B cell (primary cell): Measurements from ENCODE around the gene ARHGEF17. TPM values are rescaled to one million over a fixed set of nuclear protein-coding genes. Genes with fewer than 3 reads are reported as not detected.

Source experiments
- ATAC-seq: fragments of 200-7000 bp; cut with Tn5 transposase; one replicate; pipeline ENCODE4 v1.10.0; 2021; ENCODE audit warnings: low read depth, mild to moderate bottlenecking, moderate number of reproducible peaks, moderate library complexity
- CTCF ChIA-PET: fragments of 350-600 bp; sonication (Branson Sonifier 250); formaldehyde crosslinking; loops from one replicate; lab custom pipeline; 2021; ENCODE audit warnings: antibody characterized with exemption, inconsistent platforms; lab: Charles Lee
- POLR2A ChIA-PET: fragments of 350-600 bp; sonication (Branson Sonifier 250); formaldehyde crosslinking; loops from one replicate; lab custom pipeline; 2021; ENCODE audit warnings: antibody characterized with exemption; lab: Charles Lee
- DNase-seq: peaks from one replicate; pipeline ENCODE4 v3.0.0; 2013
- H2AFZ ChIP-seq: 2 replicates; pipeline ENCODE4 v1.6.1; 2012; ENCODE audit warnings: mild to moderate bottlenecking, low read depth, low read length; ENCODE audit not compliant: insufficient read depth, poor library complexity, severe bottlenecking
- H3K27ac ChIP-seq, 2 donors: 1 replicate in 1 of 2; 2 replicates in 1 of 2; pipeline ENCODE4 v1.5.1; 2012 to 2013; ENCODE audit warnings: low read length in 2 of 2, mild to moderate bottlenecking in 2 of 2, moderate library complexity in 1 of 2
- H3K27me3 ChIP-seq, 4 experiments: fragments of 200-600 bp in 1 of 4; sonication (generic) in 1 of 4; replicated peaks in 1 of 4; 1 replicate in 2 of 4; 2 replicates in 2 of 4; pipeline versions ENCODE4 v1.6.1 to v1.7.0; 2013 to 2016; ENCODE audit warnings: low read length in 3 of 4, mild to moderate bottlenecking in 2 of 4, mixed read lengths in 1 of 4, moderate library complexity in 1 of 4; ENCODE audit not compliant: insufficient read depth in 4 of 4, control insufficient read depth in 3 of 4; ENCODE audit errors: control extremely low read depth in 1 of 4
- H3K36me3 ChIP-seq, 2 experiments: replicated peaks in 1 of 2; 1 replicate in 1 of 2; 2 replicates in 1 of 2; pipeline versions ENCODE4 v1.6.1 to v1.7.1; 2013; ENCODE audit warnings: low read length in 1 of 2; ENCODE audit not compliant: insufficient read depth in 2 of 2, control insufficient read depth in 1 of 2; ENCODE audit errors: control extremely low read depth in 1 of 2, extremely low read depth in 1 of 2
- H3K4me1 ChIP-seq, 2 donors: fragments of 200-600 bp in 1 of 2; sonication (generic) in 1 of 2; 1 replicate in 1 of 2; 2 replicates in 1 of 2; pipeline versions ENCODE4 v1.5.1 to v1.6.1; 2013 to 2017; ENCODE audit warnings: low read length in 2 of 2; ENCODE audit not compliant: control insufficient read depth in 2 of 2, insufficient read depth in 2 of 2
- H3K4me2 ChIP-seq: replicated peaks from 2 replicates; pipeline ENCODE3; 2012; ENCODE audit warnings: mild to moderate bottlenecking, low read depth, low read length; ENCODE audit not compliant: poor library complexity, severe bottlenecking
- H3K4me3 ChIP-seq, 5 experiments: fragments of 200-600 bp in 1 of 5; sonication (generic) in 1 of 5; 1 replicate in 3 of 5; 2 replicates in 2 of 5; pipeline versions ENCODE4 v1.5.1 to v1.7.0; 2011 to 2016; ENCODE audit warnings: low read length in 4 of 5, mild to moderate bottlenecking in 4 of 5, low read depth in 2 of 5, control low read depth in 1 of 5, moderate library complexity in 1 of 5; ENCODE audit not compliant: insufficient read depth in 1 of 5; ENCODE audit errors: control extremely low read depth in 1 of 5, extremely low read depth in 1 of 5
- H3K79me2 ChIP-seq: fragments of 200-600 bp; sonication (generic); one replicate; pipeline ENCODE4 v1.6.0; 2016; ENCODE audit warnings: low read length; ENCODE audit not compliant: control insufficient read depth, insufficient read depth
- H3K9ac ChIP-seq: fragments of 200-600 bp; sonication (generic); 2 replicates; pipeline ENCODE4 v1.6.1; 2017; ENCODE audit warnings: mild to moderate bottlenecking, low read length, moderate library complexity
- H3K9me3 ChIP-seq, 3 donors: one replicate each; pipeline versions ENCODE4 v1.6.1 to v1.7.1; 2013; ENCODE audit warnings: low read length in 2 of 3; ENCODE audit not compliant: control insufficient read depth in 2 of 3, insufficient read depth in 1 of 3; ENCODE audit errors: control extremely low read depth in 1 of 3
- H4K20me1 ChIP-seq: 2 replicates; pipeline ENCODE4 v1.6.0; 2012; ENCODE audit warnings: mild to moderate bottlenecking, low read length; ENCODE audit not compliant: insufficient read depth, control insufficient read depth, poor library complexity, severe bottlenecking
- H3K27ac Mint-ChIP-seq: one replicate; pipeline ENCODE4 v1.8.0; 2021; ENCODE audit warnings: mixed read lengths
- H3K27me3 Mint-ChIP-seq: one replicate; pipeline ENCODE4 v1.8.0; 2021; ENCODE audit warnings: mixed read lengths
- H3K4me1 Mint-ChIP-seq: one replicate; pipeline ENCODE4 v1.8.0; 2021; ENCODE audit warnings: mixed read lengths
- H3K4me3 Mint-ChIP-seq: one replicate; pipeline ENCODE4 v1.8.0; 2021; ENCODE audit warnings: mixed read lengths
- H3K9me3 Mint-ChIP-seq: one replicate; pipeline ENCODE4 v1.8.0; 2022; ENCODE audit warnings: mixed read lengths; ENCODE audit not compliant: insufficient read depth
- CTCF ChIP-seq: fragments of 200-600 bp; IDR thresholded peaks from one replicate; pipeline ENCODE4 v1.8.0; 2022; ENCODE audit warnings: antibody characterized with exemption, mild to moderate bottlenecking
- EZH2 ChIP-seq: IDR thresholded peaks from 2 replicates; pipeline ENCODE4 v1.6.1; 2012; ENCODE audit warnings: borderline replicate concordance, low read depth, mild to moderate bottlenecking, moderate library complexity, low read length; ENCODE audit not compliant: insufficient read depth, poor library complexity, severe bottlenecking
- WGBS: methylation state at CpG from one replicate; pipeline ENCODE4 v1.1.5; 2013; ENCODE audit warnings: missing lambda C conversion rate; ENCODE audit not compliant: insufficient coverage; 5-methylcytosine and 5-hydroxymethylcytosine counted together
- intact Hi-C: fragments of 100-400 bp; cut with micrococcal nuclease; formaldehyde crosslinking; loops from one replicate; pipeline ENCODE4 v1.10.0; 2022
- polyA plus RNA-seq: library from polyadenylated mRNA; depleted of rRNA; stranded (reverse); fragments of >200 nt; gene quantifications from 2 replicates; pipeline ENCODE4 v1.2.3, GENCODE V29; 2012
- total RNA-seq, 2 donors: library from RNA; stranded (reverse); fragments of 120-200 nt in 1 of 2; gene quantifications; 1 replicate in 1 of 2; 2 replicates in 1 of 2; pipeline versions ENCODE4 v1.2.3 to v1.2.4, GENCODE V29; 2013 to 2022

Gene ARHGEF17
- total and polyA plus RNA-seq, 2 donors (not counting 1 experiment from before 2014, with no cell fraction given) = 0.05 TPM; not detected in 1

- peaks cover 3 to 13% of the 10 kb centered on the region in 2 donors for H3K4me1 ChIP-seq
- no peaks in the 10 kb centered on the region for H3K9me3 ChIP-seq
- peaks cover 48% of the 10 kb centered on the region for H4K20me1 ChIP-seq
- no peaks in the 10 kb centered on the region for H3K27me3 ChIP-seq
- H3K9me3 Mint-ChIP-seq = no peaks in the 10 kb centered on the region
- ATAC-seq = no peak
- ChIA-PET CTCF (interaction anchor here (1.3 to 9.4 kb wide), 7 partner anchors 22 to 265 kb away, joined by 4 to 102 read pairs (median 6); no protein-coding TSS in a partner anchor), POLR2A (no interaction called here)
- no peak overlapping the region for H3K27ac Mint-ChIP-seq
- WGBS = 93% methylated on average over 5 of the region's 6 CpGs
- intact Hi-C loops = no loop called here
- H3K9ac ChIP-seq = no peak overlapping the region
- H3K27me3 Mint-ChIP-seq = no peaks in the 10 kb centered on the region
- H3K36me3 ChIP-seq = peaks cover 0 to 80% of the 10 kb centered on the region in 2 experiments
- no peak overlapping the region for H2AFZ ChIP-seq
- TF ChIP-seq CTCF (no peak), EZH2 (no peak)
- peaks cover 15% of the 10 kb centered on the region for H3K4me1 Mint-ChIP-seq
- no peak overlapping the region for H3K4me2 ChIP-seq
- peaks cover 25% of the 10 kb centered on the region for H3K79me2 ChIP-seq
- no peak overlapping the region for H3K27ac ChIP-seq
- H3K4me3 Mint-ChIP-seq = no peak overlapping the region
- no peak overlapping the region for H3K4me3 ChIP-seq
- DNase-seq = peak; percentile 16
Observed at GRCh38 chr11:73396251-73396930, 88.3 kb downstream of the ARHGEF17 start.

- 95% methylated on average over 6 of the region's 7 CpGs for WGBS
- Mint-ChIP-seq H3K9me3 (no peaks in the 10 kb centered on the region), H3K27ac (peak overlapping the region; percentile 72), H3K27me3 (no peaks in the 10 kb centered on the region), H3K4me1 (peaks cover 15% of the 10 kb centered on the region), H3K4me3 (no peak overlapping the region)
- Histone ChIP-seq H3K27ac (no peak overlapping the region), H2AFZ (no peak overlapping the region), H3K79me2 (peaks cover 19% of the 10 kb centered on the region), H3K36me3 (peaks cover 0 to 74% of the 10 kb centered on the region in 2 experiments), H3K4me1 (peaks cover 3 to 13% of the 10 kb centered on the region in 2 donors), H4K20me1 (peaks cover 43% of the 10 kb centered on the region), H3K9me3 (no peaks in the 10 kb centered on the region), H3K9ac (no peak overlapping the region), H3K4me3 (no peak overlapping the region), H3K27me3 (no peaks in the 10 kb centered on the region), H3K4me2 (no peak overlapping the region)
- intact Hi-C loops = no loop called here
- CTCF ChIA-PET = interaction anchor here (1.4 to 9.4 kb wide), 6 partner anchors 37 to 264 kb away, joined by 5 to 102 read pairs (median 8); no protein-coding TSS in a partner anchor
- DNase-seq (no peak), ATAC-seq (no peak)
- TF ChIP-seq EZH2 (no peak), CTCF (no peak)
- POLR2A ChIA-PET = interaction anchor here (0.5 to 0.6 kb wide), 3 partner anchors 9 to 189 kb away, joined by 4 to 8 read pairs (median 6); no protein-coding TSS in a partner anchor
Observed at GRCh38 chr11:73396985-73397384, 88.9 kb downstream of the ARHGEF17 start.
